GM19324 (cell line): ENCODE measurements around the gene KIF21A.

Experiments used
- ATAC-seq: cut with Tn5 transposase; IDR thresholded peaks from one replicate; pipeline ENCODE4 v1.9.1; 2021; ENCODE audit warnings: mild to moderate bottlenecking, moderate library complexity; ENCODE audit not compliant: unreplicated experiment, low FRiP score

Gene KIF21A

GRCh38 chr12:39440781-39441180 is 2.1 kb downstream of the KIF21A start:
- no peak for ATAC-seq

- ATAC-seq = no peak
Observed at GRCh38 chr12:39440101-39440500, 2.8 kb downstream of the KIF21A start.

- ATAC-seq = no peak
Observed at GRCh38 chr12:39435531-39435930, 7.4 kb downstream of the KIF21A start.

GRCh38 chr12:39431797-39432196 is 11.1 kb downstream of the KIF21A start:
- ATAC-seq = no peak

- ATAC-seq = no peak
Observed at GRCh38 chr12:39431002-39431796, 11.7 kb downstream of the KIF21A start.

GRCh38 chr12:39429809-39430208 is 13.1 kb downstream of the KIF21A start:
- ATAC-seq = no peak

GRCh38 chr12:39427360-39427808 is 15.5 kb downstream of the KIF21A start:
- no peak for ATAC-seq

GRCh38 chr12:39426636-39427240 is 16.2 kb downstream of the KIF21A start:
- no peak for ATAC-seq

GRCh38 chr12:39420043-39420442 is 22.9 kb downstream of the KIF21A start:
- ATAC-seq = no peak

GRCh38 chr12:39419471-39419870 is 23.4 kb downstream of the KIF21A start:
- ATAC-seq = no peak

- ATAC-seq = no peak
Observed at GRCh38 chr12:39417916-39418315, 25.0 kb downstream of the KIF21A start.

GRCh38 chr12:39413836-39414771 is 28.8 kb downstream of the KIF21A start:
- ATAC-seq = no peak

GRCh38 chr12:39412210-39412609 is 30.7 kb downstream of the KIF21A start:
- ATAC-seq = no peak

GRCh38 chr12:39406262-39406661 is 36.7 kb downstream of the KIF21A start:
- no peak for ATAC-seq

- ATAC-seq = no peak
Observed at GRCh38 chr12:39405580-39405979, 37.3 kb downstream of the KIF21A start.

GRCh38 chr12:39404000-39404399 is 38.9 kb downstream of the KIF21A start:
- ATAC-seq = no peak

GRCh38 chr12:39403376-39403775 is 39.5 kb downstream of the KIF21A start:
- ATAC-seq = no peak

- no peak for ATAC-seq
Observed at GRCh38 chr12:39402922-39403321, 40.0 kb downstream of the KIF21A start.

GRCh38 chr12:39401459-39401858 is 41.5 kb downstream of the KIF21A start:
- no peak for ATAC-seq

GRCh38 chr12:39395866-39396265 is 47.1 kb downstream of the KIF21A start:
- ATAC-seq = no peak

- no peak for ATAC-seq
Observed at GRCh38 chr12:39393890-39394289, 49.0 kb downstream of the KIF21A start.
